Astrocyte of the cerebellum (primary cell): ENCODE data around the gene SNAP25.

Experiments
- DNase-seq: peaks from one replicate; pipeline ENCODE4 v3.0.0-alpha.2; 2011; ENCODE audit warnings: low read depth
- H3K4me3 ChIP-seq: 2 replicates; pipeline ENCODE4 v1.5.1; 2011; ENCODE audit warnings: mild to moderate bottlenecking, low read depth, low read length, moderate library complexity
- in situ Hi-C: cut with HindIII; loops from 2 replicates; pipeline ENCODE4 v1.10.0; 2017; ENCODE audit warnings: low sequenced_read_pairs
- TF ChIP-seq, protein P1 (sequence below): IDR thresholded peaks from 2 replicates; pipeline ENCODE4 v1.5.1; 2012; ENCODE audit warnings: low read length, low read depth, moderate library complexity, mild to moderate bottlenecking; ENCODE audit errors: missing control alignments

SNAP25 gene

DNA sequence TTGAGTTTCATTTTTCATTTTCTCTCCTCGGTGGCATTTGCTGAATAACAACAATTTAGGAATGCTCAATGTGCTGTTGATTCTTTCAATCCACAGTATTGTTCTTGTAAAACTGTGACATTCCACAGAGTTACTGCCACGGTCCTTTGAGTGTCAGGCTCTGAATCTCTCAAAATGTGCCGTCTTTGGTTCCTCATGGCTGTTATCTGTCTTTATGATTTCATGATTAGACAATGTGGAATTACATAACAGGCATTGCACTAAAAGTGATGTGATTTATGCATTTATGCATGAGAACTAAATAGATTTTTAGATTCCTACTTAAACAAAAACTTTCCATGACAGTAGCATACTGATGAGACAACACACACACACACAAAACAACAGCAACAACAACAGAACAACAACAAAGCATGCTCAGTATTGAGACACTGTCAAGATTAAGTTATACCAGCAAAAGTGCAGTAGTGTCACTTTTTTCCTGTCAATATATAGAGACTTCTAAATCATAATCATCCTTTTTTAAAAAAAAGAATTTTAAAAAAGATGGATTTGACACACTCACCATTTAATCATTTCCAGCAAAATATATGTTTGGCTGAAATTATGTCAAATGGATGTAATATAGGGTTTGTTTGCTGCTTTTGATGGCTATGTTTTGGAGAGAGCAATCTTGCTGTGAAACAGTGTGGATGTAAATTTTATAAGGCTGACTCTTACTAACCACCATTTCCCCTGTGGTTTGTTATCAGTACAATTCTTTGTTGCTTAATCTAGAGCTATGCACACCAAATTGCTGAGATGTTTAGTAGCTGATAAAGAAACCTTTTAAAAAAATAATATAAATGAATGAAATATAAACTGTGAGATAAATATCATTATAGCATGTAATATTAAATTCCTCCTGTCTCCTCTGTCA is 88.1 kb downstream of the SNAP25 start:
- DNase-seq = peak; percentile 74
- no peak overlapping the region for H3K4me3 ChIP-seq
- TF ChIP-seq, protein P1, sequence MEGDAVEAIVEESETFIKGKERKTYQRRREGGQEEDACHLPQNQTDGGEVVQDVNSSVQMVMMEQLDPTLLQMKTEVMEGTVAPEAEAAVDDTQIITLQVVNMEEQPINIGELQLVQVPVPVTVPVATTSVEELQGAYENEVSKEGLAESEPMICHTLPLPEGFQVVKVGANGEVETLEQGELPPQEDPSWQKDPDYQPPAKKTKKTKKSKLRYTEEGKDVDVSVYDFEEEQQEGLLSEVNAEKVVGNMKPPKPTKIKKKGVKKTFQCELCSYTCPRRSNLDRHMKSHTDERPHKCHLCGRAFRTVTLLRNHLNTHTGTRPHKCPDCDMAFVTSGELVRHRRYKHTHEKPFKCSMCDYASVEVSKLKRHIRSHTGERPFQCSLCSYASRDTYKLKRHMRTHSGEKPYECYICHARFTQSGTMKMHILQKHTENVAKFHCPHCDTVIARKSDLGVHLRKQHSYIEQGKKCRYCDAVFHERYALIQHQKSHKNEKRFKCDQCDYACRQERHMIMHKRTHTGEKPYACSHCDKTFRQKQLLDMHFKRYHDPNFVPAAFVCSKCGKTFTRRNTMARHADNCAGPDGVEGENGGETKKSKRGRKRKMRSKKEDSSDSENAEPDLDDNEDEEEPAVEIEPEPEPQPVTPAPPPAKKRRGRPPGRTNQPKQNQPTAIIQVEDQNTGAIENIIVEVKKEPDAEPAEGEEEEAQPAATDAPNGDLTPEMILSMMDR = no peak
- in situ Hi-C loops = no loop called here

DNA sequence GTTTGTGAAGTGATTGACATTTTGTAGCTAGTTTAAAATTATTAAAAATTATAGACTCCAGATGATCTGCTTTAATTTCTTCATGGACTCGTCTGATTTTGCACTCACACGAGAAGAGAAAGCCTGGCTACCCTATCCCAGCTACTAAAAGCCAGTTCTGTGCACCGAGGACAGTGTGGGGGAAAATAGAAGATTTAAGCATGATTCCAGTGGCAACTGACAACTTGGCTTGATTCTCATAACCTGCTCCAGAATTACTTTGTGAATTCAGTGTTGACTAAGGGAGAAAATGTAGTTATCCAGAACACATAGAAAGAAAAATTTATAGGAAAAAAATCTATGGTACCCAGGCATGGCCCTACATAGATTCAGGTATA is 88.7 kb downstream of the SNAP25 start:
- H3K4me3 ChIP-seq = no peak overlapping the region
- in situ Hi-C loops = no loop called here
- TF ChIP-seq, protein P1 = no peak
- DNase-seq = no peak

DNA sequence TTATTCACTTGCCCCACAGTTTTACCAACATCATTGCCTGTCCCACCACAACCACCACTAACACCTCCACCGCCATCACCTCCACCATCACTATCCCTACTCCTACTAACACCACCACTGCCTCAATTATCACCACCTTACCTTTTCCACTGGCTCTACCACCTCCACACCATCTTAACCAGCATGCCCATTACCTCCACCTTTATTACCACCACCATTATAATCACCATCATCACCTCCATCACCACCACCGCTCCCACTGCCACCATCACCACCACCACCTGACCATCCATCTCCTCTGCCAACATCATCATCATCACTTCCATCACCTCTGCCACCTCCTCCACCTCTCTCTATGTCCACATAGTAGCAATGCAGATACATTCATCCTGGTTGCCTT is 90.0 kb downstream of the SNAP25 start:
- H3K4me3 ChIP-seq = no peak overlapping the region
- in situ Hi-C loops = no loop called here
- TF ChIP-seq, protein P1 = no peak
- DNase-seq = no peak

DNA sequence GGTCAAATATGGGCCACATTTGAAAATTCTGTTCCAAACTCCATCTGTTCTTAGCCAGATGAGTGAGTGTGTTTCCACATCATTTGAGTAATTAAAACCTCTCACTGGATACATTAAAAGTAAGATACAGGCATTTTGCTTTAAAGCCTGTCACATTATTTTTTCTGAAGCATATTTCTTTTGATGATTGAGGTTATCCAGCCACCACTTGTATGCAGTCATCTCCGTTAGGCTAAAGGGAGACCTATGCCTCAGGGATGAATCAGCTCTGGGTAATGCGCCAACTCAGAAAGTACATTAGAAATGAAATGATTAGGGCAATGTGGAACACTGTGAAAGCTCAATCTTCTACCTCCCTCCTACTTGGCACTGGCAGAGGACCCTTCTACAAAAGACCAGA is 90.7 kb downstream of the SNAP25 start:
- H3K4me3 ChIP-seq = no peak overlapping the region
- in situ Hi-C loops = no loop called here
- TF ChIP-seq, protein P1 = no peak
- DNase-seq = peak; percentile 97

DNA sequence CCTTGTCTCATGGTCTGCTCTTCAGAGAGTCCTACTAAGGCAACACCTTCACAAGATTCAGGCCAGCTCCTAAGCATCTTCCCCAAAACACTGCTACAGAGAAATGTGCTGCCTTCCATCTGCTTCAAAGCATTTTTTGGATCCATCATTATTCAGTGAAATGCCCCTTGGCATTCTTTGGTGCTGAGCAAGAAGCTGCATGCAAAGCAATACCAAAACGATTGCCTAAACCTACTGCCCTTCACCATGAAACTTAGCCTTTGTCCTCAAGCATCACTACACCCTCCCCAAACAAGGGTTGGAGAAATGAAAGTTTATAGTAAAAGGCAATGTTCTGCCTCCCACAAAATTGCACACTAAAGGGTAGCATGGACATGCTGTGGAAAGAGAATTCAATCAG is 93.5 kb downstream of the SNAP25 start:
- H3K4me3 ChIP-seq = no peak overlapping the region
- no peak for DNase-seq
- TF ChIP-seq, protein P1 = no peak
- in situ Hi-C loops = no loop called here

DNA sequence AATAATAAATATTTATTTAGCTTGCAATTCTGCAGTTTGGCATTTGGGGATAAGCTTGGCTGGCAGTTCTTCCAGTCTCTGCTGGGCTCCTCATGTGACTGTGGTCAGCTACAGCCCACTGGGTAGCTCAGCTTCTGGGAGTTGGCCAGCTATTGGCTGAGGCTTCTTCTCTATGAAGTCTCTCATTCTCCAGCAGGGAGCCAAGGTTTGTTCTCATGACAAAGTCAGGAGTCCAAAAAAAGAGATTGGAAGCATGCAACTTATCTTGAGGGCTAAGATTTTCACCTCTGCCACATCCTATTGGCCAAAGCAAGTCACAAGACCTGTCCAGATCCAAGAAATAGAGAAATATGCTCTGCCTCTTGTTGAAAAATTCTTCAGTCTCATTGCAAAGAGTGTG is 94.6 kb downstream of the SNAP25 start:
- DNase-seq = peak; percentile 55
- TF ChIP-seq, protein P1 = no peak
- H3K4me3 ChIP-seq = no peak overlapping the region
- in situ Hi-C loops = no loop called here
